C4-2B (cell line): Measurements from ENCODE around the gene USP25.

Experiments
- H3K27ac ChIP-seq: fragments of 450-650 bp; 2 replicates; pipeline ENCODE4 v1.5.1; 2017
- CTCF ChIP-seq: fragments of 450-650 bp; conservative IDR thresholded peaks from 2 replicates; pipeline ENCODE4 v1.5.1; 2017; ENCODE audit warnings: mild to moderate bottlenecking
- ZFX ChIP-seq: fragments of 450-650 bp; IDR thresholded peaks from 2 replicates; pipeline ENCODE4 v1.6.1; 2017

Gene USP25

GRCh38 chr21:15849927-15850326 lies 120.1 kb downstream of the USP25 start:
- H3K27ac ChIP-seq: no peak overlapping the region
- TF ChIP-seq CTCF: no peak
- no peak for TF ChIP-seq ZFX

- no peak overlapping the region for H3K27ac ChIP-seq
Measured at GRCh38 chr21:15850645-15851044, 120.9 kb downstream of the USP25 start.

GRCh38 chr21:15852146-15852545 lies 122.4 kb downstream of the USP25 start:
- no peak for TF ChIP-seq CTCF
- TF ChIP-seq ZFX: no peak
- no peak overlapping the region for H3K27ac ChIP-seq

More at GRCh38 chr21:15850645-15851044, 120.9 kb downstream of the USP25 start:
- TF ChIP-seq CTCF (no peak), ZFX (no peak)

GRCh38 chr21:15853126-15853525 lies 123.3 kb downstream of the USP25 start:
- no peak for TF ChIP-seq CTCF
- no peak for TF ChIP-seq ZFX

GRCh38 chr21:15856813-15857212 lies 127.0 kb downstream of the USP25 start:
- no peak for TF ChIP-seq CTCF
- no peak for TF ChIP-seq ZFX
- H3K27ac ChIP-seq: no peak overlapping the region

More at GRCh38 chr21:15853126-15853525, 123.3 kb downstream of the USP25 start:
- H3K27ac ChIP-seq: no peak overlapping the region

GRCh38 chr21:15857740-15858139 lies 128.0 kb downstream of the USP25 start:
- no peak overlapping the region for H3K27ac ChIP-seq
- no peak for TF ChIP-seq CTCF
- TF ChIP-seq ZFX: no peak

GRCh38 chr21:15860541-15860940 lies 130.8 kb downstream of the USP25 start:
- no peak overlapping the region for H3K27ac ChIP-seq
- TF ChIP-seq CTCF (no peak), ZFX (no peak)
